Activated CD4-positive, alpha-beta T cell treated with anti-CD3 and anti-CD28 coated beads, Interleukin-2, Interleukin-6, amounts not matched to agents 100 ng/mL and 50 ng/mL, durations not matched to agents 16 hours and 8 hours (primary cell): Measurements from ENCODE around the gene AOPEP.
A peak's percentile ranks its signal among the peaks of the same experiment; 100 is the strongest.

Experiments used
- DNase-seq: peaks from one replicate; pipeline ENCODE4 v3.0.0-alpha.2; 2020

AOPEP gene

DNA sequence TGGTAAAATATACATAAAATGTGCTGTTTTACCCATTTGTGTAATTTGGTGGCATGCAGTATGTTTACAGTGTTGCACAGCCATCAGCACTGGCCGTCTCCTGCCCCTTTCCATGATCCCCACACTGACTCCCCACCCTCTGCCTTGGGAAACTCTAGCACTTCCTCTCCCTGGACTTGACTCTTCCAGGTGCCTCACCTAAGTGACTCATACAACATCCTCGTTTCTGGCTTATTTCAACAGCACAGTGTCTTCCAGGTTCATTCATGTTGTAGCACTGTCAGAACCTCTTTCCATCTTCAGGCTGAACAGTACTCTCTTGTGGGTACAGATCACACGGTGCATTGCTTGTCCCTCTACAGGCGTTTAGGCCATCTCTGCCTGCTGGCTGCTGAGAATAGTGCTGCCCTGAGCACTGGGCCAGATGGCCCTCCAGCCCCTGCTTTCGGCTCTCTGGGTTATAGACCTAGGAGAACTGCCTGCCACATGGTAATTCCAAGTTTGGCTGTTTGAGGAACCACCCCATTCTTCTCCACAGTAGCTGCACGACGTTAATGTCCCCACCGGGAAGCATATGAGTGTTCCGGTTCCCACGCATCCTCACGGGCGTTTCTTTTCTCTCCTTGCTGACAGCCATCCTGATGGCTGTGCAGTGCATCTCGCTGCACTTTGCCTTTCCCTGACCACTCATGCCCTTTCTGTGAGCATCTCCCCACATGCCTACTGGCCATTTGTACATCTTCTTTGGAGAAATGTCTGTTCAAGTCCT, 379.2 kb downstream of the AOPEP start:
- DNase-seq, result no peak

DNA sequence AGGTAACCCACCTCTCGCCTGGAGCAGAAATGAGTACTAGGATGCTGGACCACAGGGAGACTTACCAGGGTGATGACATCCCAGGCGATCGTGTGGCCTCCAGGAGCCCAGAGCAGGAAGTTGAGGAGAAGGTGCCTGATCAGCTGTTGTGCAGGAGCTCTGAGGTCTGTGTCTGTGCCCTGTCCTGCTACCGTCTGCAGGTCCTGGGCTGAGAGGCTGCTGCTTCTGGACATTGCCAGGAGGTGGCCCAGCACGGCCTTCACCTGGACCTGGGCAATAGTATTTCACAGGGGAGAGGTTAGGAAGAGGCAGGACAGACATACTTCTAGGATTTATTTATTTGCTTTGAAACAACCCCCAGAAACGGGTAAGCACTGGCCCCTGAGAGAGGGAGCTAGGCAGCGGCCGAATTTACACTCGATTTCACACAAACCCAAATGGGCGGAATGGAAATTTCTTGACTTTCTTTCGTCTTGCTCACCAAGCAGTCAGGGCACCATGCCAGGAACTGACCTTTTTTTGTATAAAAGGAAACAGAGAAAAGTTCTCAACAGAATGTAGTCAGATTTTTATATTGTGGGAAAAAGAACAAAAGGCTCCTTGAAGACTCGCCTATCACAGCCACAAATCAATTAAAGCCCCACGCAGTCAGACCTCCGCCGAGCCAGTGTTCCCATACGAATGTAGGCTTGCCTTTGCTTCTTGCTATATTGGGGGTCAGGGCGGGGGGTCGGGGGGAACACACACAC, 380.7 kb downstream of the AOPEP start:
- no peak for DNase-seq

DNA sequence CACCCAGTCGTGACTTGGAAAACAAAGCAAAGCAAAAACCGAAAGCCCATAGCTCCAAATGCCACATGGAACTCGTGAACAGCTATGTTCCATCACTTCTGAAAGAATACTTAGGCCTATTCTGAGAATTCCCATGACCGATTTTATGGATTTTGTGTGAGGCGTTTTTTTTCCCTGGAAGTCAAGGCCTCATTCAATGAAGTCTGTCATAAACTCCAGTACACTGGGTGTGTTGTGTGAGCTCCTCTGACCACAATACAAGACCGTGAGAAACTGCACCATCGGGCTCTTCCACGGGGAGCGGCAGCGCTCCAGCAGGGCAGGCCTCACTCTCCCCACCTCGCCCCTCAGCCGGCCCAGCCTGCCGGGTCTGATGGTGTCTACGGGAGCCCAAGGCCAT, 381.5 kb downstream of the AOPEP start:
- no peak for DNase-seq

DNA sequence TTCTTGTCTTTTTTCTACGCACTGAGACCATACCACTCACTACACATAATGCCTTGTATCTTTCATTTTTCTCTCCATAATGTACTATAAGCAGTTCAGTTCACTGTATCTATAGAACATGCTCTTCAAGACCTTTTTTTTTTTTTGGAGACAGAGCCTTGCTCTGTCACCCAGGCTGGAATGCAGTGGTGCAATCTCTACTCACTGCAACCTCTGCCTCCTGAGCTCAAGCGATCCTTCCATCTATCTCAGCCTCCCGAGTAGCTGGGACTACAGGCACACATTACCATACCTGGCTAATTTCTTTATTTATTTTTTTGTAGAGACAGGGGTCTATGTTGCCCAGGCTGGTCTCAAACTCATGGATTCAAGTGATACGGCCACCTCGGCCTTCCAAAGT, 382.3 kb downstream of the AOPEP start:
- DNase-seq, result no peak

DNA sequence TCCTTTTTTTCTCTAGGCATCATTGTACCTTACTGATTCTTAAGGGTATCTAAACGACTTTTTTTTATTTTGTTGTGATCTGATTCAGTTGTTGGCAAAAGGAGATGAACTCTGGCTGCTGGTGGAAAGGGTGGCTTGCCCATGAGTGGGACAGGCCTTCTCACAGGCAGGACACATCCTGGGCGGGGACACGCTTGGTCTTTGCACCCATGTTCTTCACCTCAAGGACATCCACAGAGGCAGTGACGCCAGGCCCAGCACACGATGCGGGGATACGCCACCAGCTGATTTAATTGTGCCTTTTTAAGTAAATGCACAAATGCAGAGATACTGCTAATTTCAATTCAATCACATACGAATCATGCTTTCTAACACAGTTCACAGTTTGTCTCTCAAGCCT, 383.0 kb downstream of the AOPEP start:
- DNase-seq, result no peak

DNA sequence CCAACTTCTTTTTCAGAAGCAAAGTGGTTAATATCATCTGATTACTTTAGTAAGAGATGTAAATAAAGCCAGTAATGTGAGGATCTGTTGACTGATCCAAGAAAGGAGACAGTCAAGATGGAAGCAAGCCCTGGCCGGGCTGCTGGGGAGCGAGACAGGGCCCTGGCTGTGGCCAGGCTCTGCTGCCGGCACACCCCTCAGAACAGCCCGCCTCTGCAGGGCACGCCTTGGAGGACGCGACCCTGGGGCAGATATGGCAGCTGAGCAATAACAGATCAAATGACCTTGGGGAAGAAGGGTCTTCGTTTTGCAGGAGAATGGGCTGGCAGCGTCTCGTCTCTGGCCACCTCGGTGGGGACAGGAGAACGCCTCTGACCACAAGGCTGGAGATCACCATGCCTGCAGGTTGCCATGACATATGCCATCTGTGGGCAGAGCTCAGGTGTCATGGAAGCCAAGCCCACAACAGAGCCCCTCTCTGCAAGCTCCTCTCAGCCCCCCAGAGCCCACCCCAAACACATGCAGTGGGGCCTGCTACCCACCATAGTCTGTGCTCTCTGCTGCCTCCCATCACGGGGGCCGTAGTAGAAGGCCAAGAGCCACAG, 384.5 kb downstream of the AOPEP start:
- DNase-seq, result no peak

GRCh38 chr9:95111716-95112115, 385.2 kb downstream of the AOPEP start:
- no peak for DNase-seq

DNA sequence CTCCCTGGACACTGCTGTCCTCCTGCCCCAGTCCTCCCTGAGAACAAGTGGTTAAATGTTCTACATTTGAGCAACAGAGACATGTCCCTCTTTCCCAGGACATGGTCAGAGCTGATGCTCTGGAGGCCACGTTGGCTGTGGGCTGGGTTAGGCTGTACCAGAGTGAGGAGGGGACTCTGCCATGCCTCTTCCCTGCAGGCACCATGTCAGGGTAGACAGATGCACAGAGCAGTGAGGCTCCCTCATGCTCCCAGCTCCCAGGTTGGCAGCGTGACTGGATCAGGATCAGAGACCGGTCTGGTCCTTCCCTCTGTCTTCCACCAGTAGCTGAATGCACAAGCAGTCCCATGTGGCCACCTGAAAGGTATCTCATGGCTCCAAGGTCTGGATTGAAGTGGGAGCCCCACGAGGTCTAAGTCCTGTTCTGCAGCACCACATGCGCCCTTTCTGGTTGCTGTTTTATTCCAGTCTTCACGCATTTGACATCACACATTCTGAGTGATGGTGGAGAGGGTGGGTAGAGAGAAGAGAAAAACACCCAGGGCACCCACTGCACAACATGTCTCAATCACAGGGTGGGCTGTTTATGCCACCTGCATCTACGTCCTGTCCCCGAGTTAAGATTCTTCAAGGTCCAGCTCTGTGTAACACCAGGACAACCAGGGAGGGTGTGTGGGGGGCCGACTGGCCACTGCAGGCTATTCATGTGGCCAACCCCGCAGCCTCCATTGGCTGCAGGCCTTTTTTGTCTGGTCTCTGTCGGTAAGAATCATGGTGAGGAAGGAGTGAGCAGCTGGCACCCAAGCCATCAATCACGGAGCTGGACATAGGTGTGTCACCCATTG, 386.2 kb downstream of the AOPEP start:
- no peak for DNase-seq

- DNase-seq, result no peak
These were observed 388.6 kb downstream of the AOPEP start for GRCh38 chr9:95115104-95115503.

GRCh38 chr9:95116002-95116807, 389.7 kb downstream of the AOPEP start:
- DNase-seq, result no peak

DNA sequence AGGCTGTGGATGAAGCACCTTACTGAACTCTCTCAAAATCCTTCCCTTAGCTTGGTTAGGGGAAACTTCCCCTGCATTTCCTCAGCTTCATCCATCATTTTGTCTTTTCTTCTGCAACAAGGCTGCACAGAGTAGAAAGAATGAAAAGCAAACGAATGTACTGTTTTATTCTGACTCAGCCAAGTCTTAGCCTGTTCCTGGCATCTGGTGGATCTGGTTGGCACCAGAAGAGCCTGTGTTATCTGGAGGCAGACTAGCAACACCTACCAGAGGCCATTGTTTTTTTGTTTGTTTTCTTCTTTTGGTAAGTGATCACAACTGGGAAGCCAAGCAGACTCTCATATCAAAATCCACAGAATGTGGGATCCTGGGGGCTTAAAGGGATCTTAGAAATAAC, 390.3 kb downstream of the AOPEP start:
- no peak for DNase-seq

GRCh38 chr9:95118596-95118995, 392.1 kb downstream of the AOPEP start:
- DNase-seq, result no peak

GRCh38 chr9:95120781-95121370, 394.4 kb downstream of the AOPEP start:
- no peak for DNase-seq

DNA sequence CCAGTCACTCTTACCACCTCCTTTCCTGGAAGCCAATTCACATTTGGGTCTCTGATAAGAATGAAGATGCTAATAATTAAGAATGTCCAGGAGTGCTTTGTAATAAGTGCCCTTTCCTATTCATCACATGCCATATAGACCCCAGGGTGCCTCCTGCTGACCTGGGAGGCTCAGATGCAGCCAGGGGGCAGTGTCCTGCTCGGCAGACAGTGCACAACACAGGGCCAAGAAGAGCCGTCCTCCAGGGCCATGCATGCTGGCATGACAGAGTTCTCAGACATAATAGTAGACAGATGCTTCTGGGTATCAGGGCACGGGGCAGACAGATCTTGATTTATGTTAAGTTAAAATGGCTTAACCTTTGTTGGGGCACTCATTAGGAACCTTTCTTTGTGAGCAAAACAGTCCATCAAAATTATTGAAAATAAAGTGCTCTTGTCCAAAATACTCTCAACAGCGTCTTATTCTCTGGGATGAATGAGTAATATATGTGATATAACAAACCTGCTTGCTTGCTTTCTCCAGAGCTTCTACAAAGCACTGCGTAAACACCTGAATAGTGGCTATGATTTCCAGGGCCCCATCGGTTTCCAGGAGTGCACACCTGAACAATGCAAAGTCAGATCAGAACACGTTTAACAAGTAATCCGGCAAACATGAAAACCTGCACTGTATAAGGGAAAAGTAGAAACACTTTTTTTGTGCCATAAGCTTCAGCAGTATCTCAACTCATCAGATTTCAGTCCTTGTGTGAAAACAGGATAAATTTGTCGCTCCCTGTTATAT, 398.3 kb downstream of the AOPEP start:
- no peak for DNase-seq

- no peak for DNase-seq
These were observed 399.2 kb downstream of the AOPEP start for GRCh38 chr9:95125652-95126051.

- DNase-seq, result no peak
These were observed 400.2 kb downstream of the AOPEP start for GRCh38 chr9:95126739-95127138.

GRCh38 chr9:95127249-95128176, 401.0 kb downstream of the AOPEP start:
- peak; percentile 80 for DNase-seq

GRCh38 chr9:95128177-95128524, 401.7 kb downstream of the AOPEP start:
- no peak for DNase-seq

GRCh38 chr9:95129476-95130291, 403.2 kb downstream of the AOPEP start:
- DNase-seq, result no peak
